CD4-positive, alpha-beta T cell (primary cell): Measurements from ENCODE around the gene SLC34A3. TPM values are rescaled to one million over a fixed set of nuclear protein-coding genes. Genes with fewer than 3 reads are reported as not detected.

Source experiments
- ATAC-seq: fragments of 200-7000 bp; cut with Tn5 transposase; one replicate; pipeline ENCODE4 v1.10.0; 2022; ENCODE audit warnings: mild to moderate bottlenecking; ENCODE audit not compliant: poor library complexity
- CTCF ChIA-PET: fragments of 350-600 bp; sonication (Branson Sonifier 250); formaldehyde crosslinking; loops from one replicate; lab custom pipeline; 2021; ENCODE audit warnings: antibody characterized with exemption, inconsistent platforms; lab: Charles Lee
- POLR2A ChIA-PET: fragments of 350-600 bp; sonication (Branson Sonifier 250); formaldehyde crosslinking; loops from one replicate; lab custom pipeline; 2021; ENCODE audit warnings: antibody characterized with exemption, inconsistent platforms; lab: Charles Lee
- DNase-seq, 14 experiments: peaks; one replicate each; pipeline ENCODE4 v3.0.0-alpha.2; 2013 to 2020; ENCODE audit warnings: mixed read lengths in 2 of 14
- H3K27ac ChIP-seq, 2 donors: one replicate each; pipeline versions ENCODE4 v1.5.1 to v1.7.0; 2013; ENCODE audit warnings: low read length in 2 of 2, low read depth in 1 of 2, mild to moderate bottlenecking in 1 of 2
- H3K27me3 ChIP-seq, 2 experiments: 1 replicate in 1 of 2; 2 replicates in 1 of 2; pipeline versions ENCODE4 v1.6.1 to v1.7.0; 2013; ENCODE audit warnings: low read length in 2 of 2, control low read depth in 1 of 2, mild to moderate bottlenecking in 1 of 2, moderate library complexity in 1 of 2; ENCODE audit not compliant: insufficient read depth in 2 of 2, control insufficient read depth in 1 of 2
- H3K36me3 ChIP-seq: one replicate; pipeline ENCODE4 v1.6.1; 2013; ENCODE audit warnings: low read length, control low read depth; ENCODE audit not compliant: insufficient read depth
- H3K4me1 ChIP-seq: one replicate; pipeline ENCODE4 v1.6.1; 2013; ENCODE audit warnings: low read length, control low read depth; ENCODE audit not compliant: insufficient read depth
- H3K4me3 ChIP-seq: one replicate; pipeline ENCODE4 v1.5.1; 2013; ENCODE audit warnings: mild to moderate bottlenecking, low read length, moderate library complexity
- H3K9me3 ChIP-seq, 2 experiments: 1 replicate in 1 of 2; 2 replicates in 1 of 2; pipeline versions ENCODE4 v1.6.1 to v1.7.0; 2013; ENCODE audit warnings: low read length in 2 of 2, mild to moderate bottlenecking in 2 of 2, control low read depth in 1 of 2, moderate library complexity in 1 of 2; ENCODE audit not compliant: control insufficient read depth in 1 of 2, insufficient read depth in 1 of 2
- H3K27ac Mint-ChIP-seq: one replicate; pipeline ENCODE4 v1.8.0; 2020; ENCODE audit warnings: mixed read lengths
- H3K27me3 Mint-ChIP-seq: one replicate; pipeline ENCODE4 v1.8.0; 2021; ENCODE audit warnings: mixed read lengths
- H3K36me3 Mint-ChIP-seq: one replicate; pipeline ENCODE4 v1.8.0; 2021; ENCODE audit warnings: low read depth, mixed read lengths
- H3K4me1 Mint-ChIP-seq: one replicate; pipeline ENCODE4 v1.8.0; 2021; ENCODE audit warnings: low read depth, mixed read lengths
- H3K4me3 Mint-ChIP-seq: one replicate; pipeline ENCODE4 v1.8.0; 2020; ENCODE audit warnings: mild to moderate bottlenecking, mixed read lengths
- H3K9me3 Mint-ChIP-seq: one replicate; pipeline ENCODE4 v1.8.0; 2020; ENCODE audit warnings: mixed read lengths
- intact Hi-C, 2 experiments: fragments of 100-400 bp; cut with DNase I in 1 of 2; cut with micrococcal nuclease in 1 of 2; formaldehyde crosslinking; loops; one replicate each; pipeline versions ENCODE4 v1.15.1 to v1.9.0; 2023 to 2025; cut with DNase I, micrococcal nuclease
- total RNA-seq, 174 experiments: library from RNA in 2 of 174; stranded (reverse) in 2 of 174; gene quantifications; one replicate each; pipeline ENCODE4 v1.2.3 and lab custom pipeline; 2021 to 2026
- TF ChIP-seq, protein P1 (sequence below): fragments of 200-600 bp; IDR thresholded peaks from one replicate; pipeline ENCODE4 v1.8.0; 2022; ENCODE audit warnings: antibody characterized with exemption, mild to moderate bottlenecking

Gene SLC34A3
- total RNA-seq, 2 experiments from 2014 or later: not detected

DNA sequence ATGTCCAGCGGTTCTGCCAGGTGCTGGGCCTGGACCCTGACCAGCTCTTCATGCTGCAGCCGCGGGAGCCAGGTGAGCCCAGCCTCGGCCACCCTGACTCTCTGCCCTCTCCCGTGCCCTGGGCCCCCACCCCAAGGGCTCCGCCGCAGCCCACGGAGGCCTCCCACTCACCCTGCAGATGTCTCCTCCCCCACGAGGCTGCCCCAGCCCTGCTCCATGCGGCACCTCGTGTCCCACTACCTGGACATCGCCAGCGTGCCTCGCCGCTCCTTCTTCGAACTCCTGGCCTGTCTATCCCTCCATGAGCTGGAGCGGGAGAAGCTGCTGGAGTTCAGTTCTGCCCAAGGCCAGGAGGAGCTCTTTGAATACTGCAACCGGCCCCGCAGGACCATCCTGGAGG lies 16.1 kb upstream of the SLC34A3 start:
- H3K9me3 ChIP-seq: no peaks in the 10 kb centered on the region
- DNase-seq: no peak
- peaks cover 6% of the 10 kb centered on the region for H3K36me3 ChIP-seq
- TF ChIP-seq, protein P1, sequence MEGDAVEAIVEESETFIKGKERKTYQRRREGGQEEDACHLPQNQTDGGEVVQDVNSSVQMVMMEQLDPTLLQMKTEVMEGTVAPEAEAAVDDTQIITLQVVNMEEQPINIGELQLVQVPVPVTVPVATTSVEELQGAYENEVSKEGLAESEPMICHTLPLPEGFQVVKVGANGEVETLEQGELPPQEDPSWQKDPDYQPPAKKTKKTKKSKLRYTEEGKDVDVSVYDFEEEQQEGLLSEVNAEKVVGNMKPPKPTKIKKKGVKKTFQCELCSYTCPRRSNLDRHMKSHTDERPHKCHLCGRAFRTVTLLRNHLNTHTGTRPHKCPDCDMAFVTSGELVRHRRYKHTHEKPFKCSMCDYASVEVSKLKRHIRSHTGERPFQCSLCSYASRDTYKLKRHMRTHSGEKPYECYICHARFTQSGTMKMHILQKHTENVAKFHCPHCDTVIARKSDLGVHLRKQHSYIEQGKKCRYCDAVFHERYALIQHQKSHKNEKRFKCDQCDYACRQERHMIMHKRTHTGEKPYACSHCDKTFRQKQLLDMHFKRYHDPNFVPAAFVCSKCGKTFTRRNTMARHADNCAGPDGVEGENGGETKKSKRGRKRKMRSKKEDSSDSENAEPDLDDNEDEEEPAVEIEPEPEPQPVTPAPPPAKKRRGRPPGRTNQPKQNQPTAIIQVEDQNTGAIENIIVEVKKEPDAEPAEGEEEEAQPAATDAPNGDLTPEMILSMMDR: no peak
- H3K27ac ChIP-seq: no peak overlapping the region
- H3K4me1 ChIP-seq: no peaks in the 10 kb centered on the region
- Mint-ChIP-seq H3K4me3 (no peak overlapping the region), H3K4me1 (no peaks in the 10 kb centered on the region), H3K27me3 (no peaks in the 10 kb centered on the region), H3K36me3 (no peaks in the 10 kb centered on the region), H3K9me3 (no peaks in the 10 kb centered on the region), H3K27ac (no peak overlapping the region)
- no peaks in the 10 kb centered on the region for H3K27me3 ChIP-seq
- H3K4me3 ChIP-seq: no peak overlapping the region
- POLR2A ChIA-PET: interaction anchor here (1.0 kb wide), 1 partner anchor 8 kb away, joined by 3 read pairs; no protein-coding TSS in a partner anchor
- intact Hi-C loops: no loop called here
- CTCF ChIA-PET: no interaction called here
- no peak for ATAC-seq

DNA sequence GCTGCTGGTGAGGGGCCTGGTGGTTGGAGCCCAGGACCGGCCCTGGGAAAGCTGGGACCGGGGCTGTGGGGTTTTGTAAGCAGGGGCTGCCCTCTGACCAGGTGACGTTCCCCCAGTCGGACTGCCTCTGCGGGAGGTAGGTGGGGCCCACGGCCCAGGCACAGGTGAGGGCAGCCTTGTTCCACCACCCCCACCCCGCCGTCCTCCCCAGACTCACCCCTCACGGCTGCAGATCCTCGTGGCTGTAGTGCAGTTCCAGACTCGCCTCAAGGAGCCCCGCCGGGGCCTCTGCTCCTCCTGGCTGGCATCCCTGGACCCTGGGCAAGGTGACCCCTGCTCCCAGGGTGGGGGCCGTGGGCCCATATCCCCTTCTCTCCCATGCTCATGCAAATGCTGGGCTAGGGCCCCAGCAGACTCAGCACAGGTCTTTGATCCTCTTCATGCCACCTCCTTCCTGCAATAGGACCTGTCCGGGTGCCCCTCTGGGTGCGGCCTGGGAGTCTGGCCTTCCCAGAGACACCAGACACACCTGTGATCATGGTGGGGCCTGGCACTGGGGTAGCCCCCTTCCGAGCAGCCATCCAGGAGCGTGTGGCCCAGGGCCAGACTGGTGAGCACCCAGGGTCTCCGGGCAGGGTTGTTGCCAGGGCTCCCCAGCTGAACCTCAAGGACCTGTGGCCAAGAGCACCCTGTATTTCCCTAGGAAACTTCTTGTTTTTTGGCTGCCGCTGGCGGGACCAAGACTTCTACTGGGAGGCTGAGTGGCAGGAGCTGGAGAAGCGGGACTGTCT lies 15.3 kb upstream of the SLC34A3 start:
- no peaks in the 10 kb centered on the region for H3K4me1 Mint-ChIP-seq
- CTCF ChIA-PET: no interaction called here
- Histone ChIP-seq H3K36me3 (peaks cover 6% of the 10 kb centered on the region), H3K27me3 (no peaks in the 10 kb centered on the region), H3K9me3 (no peaks in the 10 kb centered on the region), H3K27ac (no peak overlapping the region), H3K4me1 (no peaks in the 10 kb centered on the region), H3K4me3 (no peak overlapping the region)
- no peaks in the 10 kb centered on the region for H3K27me3 Mint-ChIP-seq
- H3K27ac Mint-ChIP-seq: no peak overlapping the region
- ATAC-seq: no peak
- TF ChIP-seq, protein P1: no peak
- no peaks in the 10 kb centered on the region for H3K36me3 Mint-ChIP-seq
- DNase-seq: no peak
- intact Hi-C loops: no loop called here
- POLR2A ChIA-PET: interaction anchor here (1.0 kb wide), 2 partner anchors 7 to 11 kb away, joined by 3 read pairs; no protein-coding TSS in a partner anchor
- H3K4me3 Mint-ChIP-seq: no peak overlapping the region
- H3K9me3 Mint-ChIP-seq: no peaks in the 10 kb centered on the region

DNA sequence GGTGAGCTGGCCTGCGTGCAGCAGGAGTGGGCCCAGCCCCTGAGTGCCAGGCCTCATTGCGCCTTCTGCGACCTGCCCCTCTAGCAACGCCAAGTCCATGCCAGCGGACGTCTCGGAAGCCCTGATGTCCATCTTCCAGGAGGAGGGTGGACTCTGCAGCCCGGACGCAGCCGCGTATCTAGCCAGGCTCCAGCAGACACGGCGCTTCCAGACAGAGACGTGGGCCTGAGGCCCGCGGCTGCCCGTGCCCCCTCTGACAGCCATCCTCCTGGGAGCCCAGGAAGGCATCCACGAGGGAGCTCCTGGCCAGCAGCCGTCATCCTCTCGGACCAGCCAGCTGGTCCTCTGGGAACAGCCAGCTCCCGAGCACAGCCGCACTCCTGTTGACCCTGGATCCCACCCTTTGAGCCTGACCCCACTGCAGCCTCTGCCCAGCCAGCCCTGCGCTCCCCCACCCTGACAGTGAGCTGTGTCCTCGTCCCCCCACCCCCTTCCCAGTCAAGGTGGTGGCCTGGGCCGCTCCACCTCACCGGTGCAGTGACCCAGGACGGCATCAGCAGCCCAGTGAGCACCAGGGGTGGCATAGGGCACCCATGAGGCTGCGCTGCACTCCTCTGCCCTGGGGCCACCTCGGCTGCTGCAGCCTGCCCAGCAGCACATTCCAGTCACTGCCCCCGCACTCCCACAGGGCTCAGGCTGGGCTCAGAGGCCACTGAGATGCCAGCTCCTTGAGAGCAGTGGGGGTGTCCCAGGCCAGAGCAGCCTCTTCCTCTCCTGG lies 14.3 kb upstream of the SLC34A3 start:
- ATAC-seq (no peak), DNase-seq (no peak)
- TF ChIP-seq, protein P1: no peak
- Histone ChIP-seq H3K36me3 (peaks cover 6% of the 10 kb centered on the region), H3K27me3 (no peaks in the 10 kb centered on the region), H3K27ac (no peak overlapping the region), H3K9me3 (no peaks in the 10 kb centered on the region), H3K4me1 (peaks cover under 1% of the 10 kb centered on the region), H3K4me3 (no peak overlapping the region)
- ChIA-PET POLR2A (interaction anchor here (1.0 kb wide), 1 partner anchor 12 kb away, joined by 3 read pairs; no protein-coding TSS in a partner anchor), CTCF (no interaction called here)
- Mint-ChIP-seq H3K4me1 (no peaks in the 10 kb centered on the region), H3K9me3 (no peaks in the 10 kb centered on the region), H3K4me3 (no peak overlapping the region), H3K27me3 (no peaks in the 10 kb centered on the region), H3K36me3 (no peaks in the 10 kb centered on the region), H3K27ac (no peak overlapping the region)
- intact Hi-C loops: no loop called here
